HCT116 (cell line): ENCODE results near the gene DDRGK1. TPM values are rescaled to one million over a fixed set of nuclear protein-coding genes. Genes with fewer than 3 reads are reported as not detected.

Experiments used
- ATAC-seq: fragments of 200-7000 bp; cut with Tn5 transposase; 2 replicates; pipeline ENCODE4 v1.9.1; 2020; ENCODE audit warnings: mild to moderate bottlenecking, moderate library complexity
- BruUV-seq: library from RNA; stranded (reverse); fragments of 400-500 nt; replicated peaks from 2 replicates; lab custom pipeline; 2021; lab: Mats Ljungman, UMichigan
- CTCF ChIA-PET: fragments of 300-600 bp; sonication (Branson Sonifier 250); formaldehyde crosslinking; loops from one replicate; lab custom pipeline; 2021; ENCODE audit warnings: antibody characterized with exemption; lab: Charles Lee
- POLR2A ChIA-PET: fragments of 300-600, 350-600 bp; sonication (Branson Sonifier 250); formaldehyde crosslinking; loops from one replicate; lab custom pipeline; 2021; ENCODE audit warnings: antibody characterized with exemption; lab: Charles Lee
- RAD21 ChIA-PET, 2 experiments: fragments of 300-600 bp; sonication (Branson Sonifier 250); formaldehyde crosslinking; loops; one replicate each; lab custom pipeline; 2023; ENCODE audit warnings: low total read pairs in 2 of 2; ENCODE audit not compliant: uncharacterized antibody in 2 of 2, unreplicated experiment in 2 of 2, low non-redundant PET in 1 of 2; lab: Charles Lee
- DNase-seq: peaks from one replicate; pipeline ENCODE4 v3.0.0-alpha.2; 2010; ENCODE audit warnings: low read depth, low spot score
- H2AFZ ChIP-seq: fragments of 200-600 bp; shearing (Covaris generic), sonication (generic); 2 replicates; pipeline ENCODE4 v1.6.1; 2017; ENCODE audit warnings: low read depth, mixed run types, mixed read lengths, antibody characterized with exemption, low read length; ENCODE audit not compliant: poor library complexity, severe bottlenecking
- H3K27ac ChIP-seq: 2 replicates; pipeline ENCODE4 v1.5.1; 2012; ENCODE audit warnings: low read depth, low read length
- H3K27me3 ChIP-seq: fragments of 200-600 bp; sonication (generic); 2 replicates; pipeline ENCODE4 v1.6.1; 2016; ENCODE audit warnings: mixed run types, low read length, mixed read lengths; ENCODE audit not compliant: insufficient read depth
- H3K36me3 ChIP-seq, 2 experiments: fragments of 200-500 bp in 1 of 2; fragments of 200-600 bp in 1 of 2; sonication (Bioruptor generic) in 1 of 2; sonication (generic) in 1 of 2; 2 replicates each; pipeline versions ENCODE4 v1.5.1 to v1.6.1; 2014 to 2016; ENCODE audit warnings: low read length in 2 of 2, inconsistent platforms in 1 of 2, mixed read lengths in 1 of 2, mixed run types in 1 of 2; ENCODE audit not compliant: insufficient read depth in 2 of 2, control insufficient read depth in 1 of 2
- H3K4me1 ChIP-seq, 2 experiments: fragments of 200-600 bp in 1 of 2; sonication (generic) in 1 of 2; 2 replicates each; pipeline versions ENCODE4 v1.5.1 to v1.6.1; 2012 to 2017; ENCODE audit warnings: low read length in 2 of 2, inconsistent platforms in 1 of 2, mild to moderate bottlenecking in 1 of 2, mixed read lengths in 1 of 2, mixed run types in 1 of 2, moderate library complexity in 1 of 2; ENCODE audit not compliant: insufficient read depth in 2 of 2, control insufficient read depth in 1 of 2
- H3K4me2 ChIP-seq: fragments of 200-600 bp; sonication (generic); 2 replicates; pipeline ENCODE4 v1.6.1; 2017; ENCODE audit warnings: mixed run types, low read length, mixed read lengths
- H3K4me3 ChIP-seq, 2 experiments: fragments of 200-600 bp in 1 of 2; sonication (generic) in 1 of 2; replicated peaks in 1 of 2; 2 replicates each; pipeline ENCODE4 v1.5.1; 2011 to 2016; ENCODE audit warnings: low read length in 2 of 2, control low read depth in 1 of 2, low read depth in 1 of 2, mild to moderate bottlenecking in 1 of 2, mixed read lengths in 1 of 2, mixed run types in 1 of 2
- H3K79me2 ChIP-seq: fragments of 200-600 bp; sonication (generic); 2 replicates; pipeline ENCODE4 v1.6.1; 2017; ENCODE audit warnings: mild to moderate bottlenecking, mixed run types, low read length, moderate library complexity, mixed read lengths; ENCODE audit not compliant: insufficient read depth
- H3K9ac ChIP-seq: fragments of 200-600 bp; sonication (generic); 2 replicates; pipeline ENCODE4 v1.6.1; 2016; ENCODE audit warnings: low read length, mixed read lengths
- H3K9me2 ChIP-seq: fragments of 200-600 bp; sonication (generic), shearing (Covaris generic); 2 replicates; pipeline ENCODE4 v1.6.1; 2017; ENCODE audit warnings: mixed run types, mild to moderate bottlenecking, moderate library complexity; ENCODE audit not compliant: insufficient read depth
- H3K9me3 ChIP-seq, 2 experiments: fragments of 200-500 bp in 1 of 2; fragments of 200-600 bp in 1 of 2; sonication (Bioruptor generic) in 1 of 2; sonication (generic) in 1 of 2; 2 replicates each; pipeline ENCODE4 v1.6.1; 2014 to 2017; ENCODE audit warnings: low read length in 2 of 2, mixed read lengths in 2 of 2, inconsistent platforms in 1 of 2, low read depth in 1 of 2, mild to moderate bottlenecking in 1 of 2, mixed run types in 1 of 2, moderate library complexity in 1 of 2; ENCODE audit not compliant: control insufficient read depth in 1 of 2, insufficient read depth in 1 of 2
- H4K20me1 ChIP-seq: fragments of 200-600 bp; sonication (generic), shearing (Covaris generic); 2 replicates; pipeline ENCODE4 v1.6.1; 2017; ENCODE audit warnings: mixed run types, mild to moderate bottlenecking, moderate library complexity; ENCODE audit not compliant: insufficient read depth
- ATF3 ChIP-seq: IDR thresholded peaks from 2 replicates; pipeline ENCODE4 v1.6.1; 2012
- CBX3 ChIP-seq: IDR thresholded peaks from 2 replicates; pipeline ENCODE4 v1.6.1; 2012; ENCODE audit warnings: low read depth
- EGR1 ChIP-seq: IDR thresholded peaks from 2 replicates; pipeline ENCODE4 v1.6.1; 2012; ENCODE audit warnings: low read depth
- ELF1 ChIP-seq: IDR thresholded peaks from 2 replicates; pipeline ENCODE4 v1.6.1; 2012; ENCODE audit warnings: low read depth, borderline replicate concordance
- EZH2 ChIP-seq: fragments of 200-600 bp; sonication (generic); IDR thresholded peaks from 2 replicates; pipeline ENCODE4 v1.6.1; 2017; ENCODE audit warnings: antibody characterized with exemption, mixed run types
- POLR2A ChIP-seq: IDR thresholded peaks from 2 replicates; pipeline ENCODE4 v1.7.0; 2011; ENCODE audit warnings: borderline replicate concordance; ENCODE audit not compliant: insufficient read depth, insufficient read length; ENCODE audit errors: extremely low read depth
- RAD21 ChIP-seq: IDR thresholded peaks from 2 replicates; pipeline ENCODE4 v1.6.1; 2012; ENCODE audit warnings: low read depth, mild to moderate bottlenecking
- SIN3A ChIP-seq: IDR thresholded peaks from 2 replicates; pipeline ENCODE4 v1.6.1; 2012; ENCODE audit warnings: low read depth
- TCF7L2 ChIP-seq: IDR thresholded peaks from 2 replicates; pipeline ENCODE4 v1.7.0; 2011; ENCODE audit warnings: borderline replicate concordance, inconsistent platforms; ENCODE audit not compliant: insufficient read depth, insufficient read length; ENCODE audit errors: extremely low read depth
- YY1 ChIP-seq: IDR thresholded peaks from 2 replicates; pipeline ENCODE4 v1.6.1; 2011; ENCODE audit warnings: low read length, low read depth, moderate library complexity, mild to moderate bottlenecking; ENCODE audit not compliant: insufficient replicate concordance; ENCODE audit errors: extremely low read depth
- ZFX ChIP-seq: fragments of 450-650 bp; IDR thresholded peaks from 2 replicates; pipeline ENCODE4 v1.6.1; 2017
- ZNF274 ChIP-seq: fragments of 200-500 bp; sonication (Bioruptor generic); IDR thresholded peaks from 2 replicates; pipeline ENCODE4 v1.6.1; 2014; ENCODE audit warnings: mild to moderate bottlenecking, low read depth, low read length, inconsistent platforms
- intact Hi-C: fragments of 100-400 bp; cut with micrococcal nuclease; formaldehyde crosslinking; loops from 2 replicates; pipeline ENCODE4 v1.10.0; 2022
- total RNA-seq: library from RNA; stranded (reverse); gene quantifications from one replicate; pipeline ENCODE4 v1.2.1, GENCODE V29; 2021; ENCODE audit not compliant: unreplicated experiment
- TF ChIP-seq, protein P1 (sequence below), 3 experiments: fragments of 200-600 bp in 1 of 3; sonication (generic) in 1 of 3; IDR thresholded peaks in 2 of 3; conservative IDR thresholded peaks in 1 of 3; 2 replicates each; pipeline ENCODE4 v1.5.1; 2012 to 2017; ENCODE audit warnings: low read depth in 2 of 3, low read length in 2 of 3, antibody characterized with exemption in 1 of 3, borderline replicate concordance in 1 of 3, control low read depth in 1 of 3, mild to moderate bottlenecking in 1 of 3, mixed read lengths in 1 of 3, mixed run types in 1 of 3, moderate library complexity in 1 of 3; ENCODE audit not compliant: insufficient read depth in 1 of 3
- TF ChIP-seq, protein P2 (sequence below): IDR thresholded peaks from 2 replicates; pipeline ENCODE4 v1.6.1; 2012
- TF ChIP-seq, protein P3 (sequence below): IDR thresholded peaks from 2 replicates; pipeline ENCODE4 v1.6.1; 2011; ENCODE audit warnings: mild to moderate bottlenecking, low read length, moderate library complexity; ENCODE audit not compliant: insufficient replicate concordance; ENCODE audit errors: extremely low read depth

DDRGK1 gene
- total RNA-seq, 1 experiment from 2014 or later, result 45.8 TPM

DNA sequence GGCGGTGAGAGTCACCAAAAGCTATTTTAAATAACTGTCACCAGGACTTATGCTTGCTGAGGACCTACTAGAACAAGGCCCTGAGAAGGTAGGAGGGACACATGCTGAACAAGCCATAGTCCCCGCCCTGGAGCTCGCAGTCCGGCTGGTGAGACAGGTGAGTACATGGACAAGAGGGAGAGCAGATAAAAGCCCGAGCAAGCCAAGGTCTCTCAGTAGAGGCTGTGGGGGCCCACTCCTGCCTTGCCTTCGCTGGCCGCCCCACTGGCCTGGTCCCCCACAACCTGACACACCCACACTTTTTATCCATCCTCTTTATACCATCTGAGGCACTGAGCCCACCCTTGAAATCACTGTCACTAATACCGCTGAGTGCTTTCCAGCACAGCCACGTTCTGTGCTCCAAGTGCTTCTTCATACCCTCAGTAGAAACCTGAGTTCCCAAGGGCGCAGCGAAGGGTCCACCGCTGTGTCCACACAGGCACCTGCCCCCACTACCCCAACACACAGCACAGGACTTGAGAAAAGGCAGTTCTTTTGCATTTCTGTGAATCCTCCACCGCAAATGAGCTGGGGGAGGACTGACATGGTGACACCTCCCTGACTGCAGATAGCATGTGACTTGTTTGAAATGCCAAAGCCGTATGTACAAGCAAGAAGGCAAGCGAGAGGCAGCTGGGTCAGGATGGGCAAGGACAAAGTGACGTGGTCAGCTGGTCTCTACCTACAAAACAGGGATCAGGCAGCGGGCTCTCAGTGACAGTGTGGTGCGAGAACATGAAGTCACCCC is 12.1 kb downstream of the DDRGK1 start:
- H3K36me3 ChIP-seq, result peaks cover 23 to 35% of the 10 kb centered on the region in 2 experiments; a peak in 3 of 4 replicates

More for the DNA sequence above, 12.1 kb downstream of the DDRGK1 start:
- POLR2A ChIA-PET, result no interaction called here
- DNase-seq, result no peak
- TF ChIP-seq SIN3A (no peak), ATF3 (no peak), YY1 (no peak), RAD21 (no peak), ZFX (no peak), CBX3 (no peak), ELF1 (no peak), EZH2 (no peak), POLR2A (no peak), ZNF274 (no peak), EGR1 (no peak), TCF7L2 (no peak)
- TF ChIP-seq, protein P1, sequence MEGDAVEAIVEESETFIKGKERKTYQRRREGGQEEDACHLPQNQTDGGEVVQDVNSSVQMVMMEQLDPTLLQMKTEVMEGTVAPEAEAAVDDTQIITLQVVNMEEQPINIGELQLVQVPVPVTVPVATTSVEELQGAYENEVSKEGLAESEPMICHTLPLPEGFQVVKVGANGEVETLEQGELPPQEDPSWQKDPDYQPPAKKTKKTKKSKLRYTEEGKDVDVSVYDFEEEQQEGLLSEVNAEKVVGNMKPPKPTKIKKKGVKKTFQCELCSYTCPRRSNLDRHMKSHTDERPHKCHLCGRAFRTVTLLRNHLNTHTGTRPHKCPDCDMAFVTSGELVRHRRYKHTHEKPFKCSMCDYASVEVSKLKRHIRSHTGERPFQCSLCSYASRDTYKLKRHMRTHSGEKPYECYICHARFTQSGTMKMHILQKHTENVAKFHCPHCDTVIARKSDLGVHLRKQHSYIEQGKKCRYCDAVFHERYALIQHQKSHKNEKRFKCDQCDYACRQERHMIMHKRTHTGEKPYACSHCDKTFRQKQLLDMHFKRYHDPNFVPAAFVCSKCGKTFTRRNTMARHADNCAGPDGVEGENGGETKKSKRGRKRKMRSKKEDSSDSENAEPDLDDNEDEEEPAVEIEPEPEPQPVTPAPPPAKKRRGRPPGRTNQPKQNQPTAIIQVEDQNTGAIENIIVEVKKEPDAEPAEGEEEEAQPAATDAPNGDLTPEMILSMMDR (IDR thresholded peaks at IDR 0.05 in 2 of 3, conservative IDR thresholded peaks at IDR 0.05 in 1 of 3; ENCODE audit: borderline replicate concordance in 1 of 3, insufficient read depth in 1 of 3, low read depth in 2 of 3, low read length in 2 of 3), result no peak
- TF ChIP-seq, protein P2, sequence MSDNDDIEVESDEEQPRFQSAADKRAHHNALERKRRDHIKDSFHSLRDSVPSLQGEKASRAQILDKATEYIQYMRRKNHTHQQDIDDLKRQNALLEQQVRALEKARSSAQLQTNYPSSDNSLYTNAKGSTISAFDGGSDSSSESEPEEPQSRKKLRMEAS, result no peak
- TF ChIP-seq, protein P3, sequence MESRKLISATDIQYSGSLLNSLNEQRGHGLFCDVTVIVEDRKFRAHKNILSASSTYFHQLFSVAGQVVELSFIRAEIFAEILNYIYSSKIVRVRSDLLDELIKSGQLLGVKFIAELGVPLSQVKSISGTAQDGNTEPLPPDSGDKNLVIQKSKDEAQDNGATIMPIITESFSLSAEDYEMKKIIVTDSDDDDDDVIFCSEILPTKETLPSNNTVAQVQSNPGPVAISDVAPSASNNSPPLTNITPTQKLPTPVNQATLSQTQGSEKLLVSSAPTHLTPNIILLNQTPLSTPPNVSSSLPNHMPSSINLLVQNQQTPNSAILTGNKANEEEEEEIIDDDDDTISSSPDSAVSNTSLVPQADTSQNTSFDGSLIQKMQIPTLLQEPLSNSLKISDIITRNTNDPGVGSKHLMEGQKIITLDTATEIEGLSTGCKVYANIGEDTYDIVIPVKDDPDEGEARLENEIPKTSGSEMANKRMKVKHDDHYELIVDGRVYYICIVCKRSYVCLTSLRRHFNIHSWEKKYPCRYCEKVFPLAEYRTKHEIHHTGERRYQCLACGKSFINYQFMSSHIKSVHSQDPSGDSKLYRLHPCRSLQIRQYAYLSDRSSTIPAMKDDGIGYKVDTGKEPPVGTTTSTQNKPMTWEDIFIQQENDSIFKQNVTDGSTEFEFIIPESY, result no peak
- no TSS peak for BruUV-seq
- intact Hi-C loops, result no loop called here
- Histone ChIP-seq H3K4me1 (no peaks in the 10 kb centered on the region), H2AFZ (no peak overlapping the region), H3K9me3 (no peaks in the 10 kb centered on the region), H4K20me1 (no peaks in the 10 kb centered on the region), H3K27me3 (no peaks in the 10 kb centered on the region), H3K4me2 (no peak overlapping the region), H3K9me2 (no peaks in the 10 kb centered on the region), H3K79me2 (no peaks in the 10 kb centered on the region), H3K4me3 (no peak overlapping the region), H3K9ac (no peak overlapping the region), H3K27ac (no peak overlapping the region)
- no peak for ATAC-seq
- RAD21 ChIA-PET, result interaction anchor here in 1 of 2 experiments (0.6 kb wide), 1 partner anchor 16 kb away, joined by 3 read pairs; no protein-coding TSS in a partner anchor
- CTCF ChIA-PET, result no interaction called here
